GM23338 (cell line): ENCODE results near the gene SC5D. TPM values are rescaled to one million over a fixed set of nuclear protein-coding genes. Genes with fewer than 3 reads are reported as not detected.

ENCODE experiments used
- ATAC-seq: fragments of 200-7000 bp; cut with Tn5 transposase; 3 replicates; pipeline ENCODE4 v1.9.1; 2020
- DNase-seq: peaks from one replicate; pipeline ENCODE4 v3.0.0-alpha.2; 2015; ENCODE audit warnings: low spot score
- H2AFZ ChIP-seq: fragments of 200-600 bp; sonication (generic); 2 replicates; pipeline ENCODE4 v1.8.0; 2016; ENCODE audit warnings: antibody characterized with exemption, mild to moderate bottlenecking, moderate library complexity
- H3F3A ChIP-seq: fragments of 200-600 bp; sonication (generic); replicated peaks from 2 replicates; pipeline ENCODE4 v1.8.0; 2017; ENCODE audit warnings: antibody characterized with exemption, mixed run types, low read depth
- H3K27ac ChIP-seq: fragments of 200-600 bp; sonication (generic); 2 replicates; pipeline ENCODE4 v1.6.1; 2016; ENCODE audit warnings: low read depth
- H3K27me3 ChIP-seq: fragments of 200-600 bp; sonication (generic); 2 replicates; pipeline ENCODE4 v1.8.0; 2016; ENCODE audit warnings: mild to moderate bottlenecking, mixed run types, moderate library complexity; ENCODE audit not compliant: insufficient read depth
- H3K36me3 ChIP-seq: fragments of 200-600 bp; sonication (generic); 2 replicates; pipeline ENCODE4 v1.8.0; 2016; ENCODE audit warnings: mild to moderate bottlenecking; ENCODE audit not compliant: insufficient read depth
- H3K4me1 ChIP-seq: fragments of 200-600 bp; sonication (generic); 2 replicates; pipeline ENCODE4 v1.8.0; 2016; ENCODE audit warnings: mild to moderate bottlenecking, moderate library complexity; ENCODE audit not compliant: insufficient read depth
- H3K4me2 ChIP-seq: fragments of 200-600 bp; sonication (generic); 2 replicates; pipeline ENCODE4 v1.7.1; 2017; ENCODE audit warnings: mixed run types
- H3K4me3 ChIP-seq: fragments of 200-600 bp; sonication (generic); 2 replicates; pipeline ENCODE4 v1.6.1; 2016; ENCODE audit warnings: mixed run types
- H3K79me2 ChIP-seq: fragments of 200-600 bp; sonication (generic); replicated peaks from 2 replicates; pipeline ENCODE4 v1.8.0; 2017; ENCODE audit warnings: mild to moderate bottlenecking; ENCODE audit not compliant: insufficient read depth
- H3K9me2 ChIP-seq: fragments of 200-600 bp; sonication (generic); 2 replicates; pipeline ENCODE4 v1.8.0; 2017; ENCODE audit not compliant: insufficient read depth
- H4K20me1 ChIP-seq: fragments of 200-600 bp; sonication (generic); replicated peaks from 2 replicates; pipeline ENCODE4 v1.8.0; 2017; ENCODE audit warnings: mild to moderate bottlenecking; ENCODE audit not compliant: insufficient read depth
- H3K27ac Mint-ChIP-seq: 2 replicates; pipeline ENCODE4 v1.8.0; 2020; ENCODE audit warnings: inconsistent platforms, mild to moderate bottlenecking, moderate library complexity, mixed read lengths
- H3K27me3 Mint-ChIP-seq: 3 replicates; pipeline ENCODE4 v1.8.0; 2022; ENCODE audit warnings: low read depth, mild to moderate bottlenecking, moderate library complexity, mixed read lengths, inconsistent platforms; ENCODE audit not compliant: insufficient read depth, poor library complexity
- H3K36me3 Mint-ChIP-seq: 3 replicates; pipeline ENCODE4 v1.8.0; 2021; ENCODE audit warnings: low read depth, mild to moderate bottlenecking, inconsistent platforms, moderate library complexity, mixed read lengths
- H3K4me1 Mint-ChIP-seq: 3 replicates; pipeline ENCODE4 v1.8.0; 2020; ENCODE audit warnings: mild to moderate bottlenecking, inconsistent platforms, mixed read lengths
- H3K4me3 Mint-ChIP-seq: 3 replicates; pipeline ENCODE4 v1.8.0; 2021; ENCODE audit warnings: moderate library complexity, mild to moderate bottlenecking, inconsistent platforms, mixed read lengths
- H3K9me3 Mint-ChIP-seq: 3 replicates; pipeline ENCODE4 v1.8.0; 2020; ENCODE audit warnings: moderate library complexity, mild to moderate bottlenecking, inconsistent platforms, mixed read lengths
- CREB1 ChIP-seq: fragments of 250-450 bp; sonication (Bioruptor Pico); IDR thresholded peaks from 2 replicates; pipeline ENCODE4 v1.5.0; 2020; ENCODE audit warnings: low read depth, mild to moderate bottlenecking, moderate library complexity
- CTCF ChIP-seq, 2 experiments: fragments of 200-600 bp in 1 of 2; sonication (generic) in 1 of 2; conservative IDR thresholded peaks; 2 replicates each; pipeline versions ENCODE4 v1.5.1 to v1.6.1; 2016 to 2017; ENCODE audit warnings: antibody characterized with exemption in 2 of 2, low read depth in 2 of 2, mild to moderate bottlenecking in 2 of 2, moderate library complexity in 1 of 2
- ETS1 ChIP-seq: IDR thresholded peaks from 2 replicates; pipeline ENCODE4 v1.6.1; 2016; ENCODE audit warnings: antibody characterized with exemption
- EZH2 ChIP-seq: fragments of 200-600 bp; sonication (generic); IDR thresholded peaks from one replicate; pipeline ENCODE4 v1.8.0; 2017; ENCODE audit warnings: antibody characterized with exemption, mild to moderate bottlenecking, low read depth; ENCODE audit not compliant: unreplicated experiment
- EZH2phosphoT487 ChIP-seq: fragments of 200-600 bp; sonication (generic); IDR thresholded peaks from one replicate; pipeline ENCODE4 v1.8.1; 2018; ENCODE audit warnings: antibody characterized with exemption; ENCODE audit not compliant: unreplicated experiment
- JUNB ChIP-seq: IDR thresholded peaks from one replicate; pipeline ENCODE4 v1.6.1; 2016; ENCODE audit warnings: antibody characterized with exemption; ENCODE audit not compliant: unreplicated experiment
- NANOG ChIP-seq: IDR thresholded peaks from 2 replicates; pipeline ENCODE4 v1.6.1; 2016; ENCODE audit warnings: antibody characterized with exemption, borderline replicate concordance
- POLR2AphosphoS5 ChIP-seq: IDR thresholded peaks from 2 replicates; pipeline ENCODE4 v1.6.1; 2016; ENCODE audit warnings: antibody characterized with exemption, low read depth
- REST ChIP-seq: IDR thresholded peaks from one replicate; pipeline ENCODE4 v1.6.1; 2018; ENCODE audit warnings: antibody characterized with exemption; ENCODE audit not compliant: unreplicated experiment
- STAT1 ChIP-seq: IDR thresholded peaks from one replicate; pipeline ENCODE4 v1.6.1; 2016; ENCODE audit warnings: antibody characterized with exemption; ENCODE audit not compliant: unreplicated experiment
- ZNF114 ChIP-seq: fragments of 250-450 bp; sonication (Bioruptor Pico); IDR thresholded peaks from 2 replicates; pipeline ENCODE4 v1.5.0; 2020; ENCODE audit warnings: mild to moderate bottlenecking, moderate library complexity
- ZNF331 ChIP-seq: fragments of 250-450 bp; sonication (Bioruptor Pico); IDR thresholded peaks from 2 replicates; pipeline ENCODE4 v1.5.0; 2020; ENCODE audit warnings: low read depth, mild to moderate bottlenecking, moderate library complexity
- polyA plus RNA-seq: library from polyadenylated mRNA; unstranded; fragments of >200 nt; fragmentation: Nextera tagmentation; extraction: Ambion mirVana; gene quantifications from 2 replicates; pipeline ENCODE4 v1.2.1, GENCODE V29; 2016
- total RNA-seq: library from RNA; depleted of rRNA; stranded (reverse); fragments of >200 nt; shearing (Covaris generic); gene quantifications from 2 replicates; pipeline ENCODE4 v1.2.3, GENCODE V29; 2014
- TF ChIP-seq, protein P1 (sequence below): fragments of 250-450 bp; sonication (Bioruptor Pico); IDR thresholded peaks from 2 replicates; pipeline ENCODE4 v1.5.0; 2020; ENCODE audit warnings: mild to moderate bottlenecking, moderate library complexity

The SC5D gene
- total and polyA plus RNA-seq, 2 experiments from 2014 or later: 79.0 to 138 TPM

- H3F3A ChIP-seq: 0 out of 2 replicates have a peak, but pooled peaks cover 3% of the 10 kb centered on the region
- Mint-ChIP-seq H3K4me1 (peaks cover 7% of the 10 kb centered on the region; the same call in 2 of the 3 replicates), H3K27me3 (no peaks in the 10 kb centered on the region), H3K4me3 (no peak overlapping the region), H3K9me3 (no peaks in the 10 kb centered on the region), H3K27ac (no peak overlapping the region), H3K36me3 (peaks cover 54% of the 10 kb centered on the region)
- no peak for ATAC-seq
- H3K36me3 ChIP-seq: peaks cover 41% of the 10 kb centered on the region
- H4K20me1 ChIP-seq: no peaks in the 10 kb centered on the region
- no peak overlapping the region for H3K4me3 ChIP-seq
- no peaks in the 10 kb centered on the region for H3K4me1 ChIP-seq
- TF ChIP-seq STAT1 (no peak), NANOG (no peak), REST (no peak), JUNB (no peak), ZNF331 (CRISPR knock-in tag) (no peak), CTCF (conservative IDR thresholded peaks at IDR 0.05; ENCODE audit: low read depth in 2 of 2) (no peak), ZNF114 (CRISPR knock-in tag) (no peak), EZH2phosphoT487 (no peak), CREB1 (CRISPR knock-in tag) (no peak), EZH2 (no peak), ETS1 (no peak), POLR2AphosphoS5 (no peak)
- TF ChIP-seq, protein P1, sequence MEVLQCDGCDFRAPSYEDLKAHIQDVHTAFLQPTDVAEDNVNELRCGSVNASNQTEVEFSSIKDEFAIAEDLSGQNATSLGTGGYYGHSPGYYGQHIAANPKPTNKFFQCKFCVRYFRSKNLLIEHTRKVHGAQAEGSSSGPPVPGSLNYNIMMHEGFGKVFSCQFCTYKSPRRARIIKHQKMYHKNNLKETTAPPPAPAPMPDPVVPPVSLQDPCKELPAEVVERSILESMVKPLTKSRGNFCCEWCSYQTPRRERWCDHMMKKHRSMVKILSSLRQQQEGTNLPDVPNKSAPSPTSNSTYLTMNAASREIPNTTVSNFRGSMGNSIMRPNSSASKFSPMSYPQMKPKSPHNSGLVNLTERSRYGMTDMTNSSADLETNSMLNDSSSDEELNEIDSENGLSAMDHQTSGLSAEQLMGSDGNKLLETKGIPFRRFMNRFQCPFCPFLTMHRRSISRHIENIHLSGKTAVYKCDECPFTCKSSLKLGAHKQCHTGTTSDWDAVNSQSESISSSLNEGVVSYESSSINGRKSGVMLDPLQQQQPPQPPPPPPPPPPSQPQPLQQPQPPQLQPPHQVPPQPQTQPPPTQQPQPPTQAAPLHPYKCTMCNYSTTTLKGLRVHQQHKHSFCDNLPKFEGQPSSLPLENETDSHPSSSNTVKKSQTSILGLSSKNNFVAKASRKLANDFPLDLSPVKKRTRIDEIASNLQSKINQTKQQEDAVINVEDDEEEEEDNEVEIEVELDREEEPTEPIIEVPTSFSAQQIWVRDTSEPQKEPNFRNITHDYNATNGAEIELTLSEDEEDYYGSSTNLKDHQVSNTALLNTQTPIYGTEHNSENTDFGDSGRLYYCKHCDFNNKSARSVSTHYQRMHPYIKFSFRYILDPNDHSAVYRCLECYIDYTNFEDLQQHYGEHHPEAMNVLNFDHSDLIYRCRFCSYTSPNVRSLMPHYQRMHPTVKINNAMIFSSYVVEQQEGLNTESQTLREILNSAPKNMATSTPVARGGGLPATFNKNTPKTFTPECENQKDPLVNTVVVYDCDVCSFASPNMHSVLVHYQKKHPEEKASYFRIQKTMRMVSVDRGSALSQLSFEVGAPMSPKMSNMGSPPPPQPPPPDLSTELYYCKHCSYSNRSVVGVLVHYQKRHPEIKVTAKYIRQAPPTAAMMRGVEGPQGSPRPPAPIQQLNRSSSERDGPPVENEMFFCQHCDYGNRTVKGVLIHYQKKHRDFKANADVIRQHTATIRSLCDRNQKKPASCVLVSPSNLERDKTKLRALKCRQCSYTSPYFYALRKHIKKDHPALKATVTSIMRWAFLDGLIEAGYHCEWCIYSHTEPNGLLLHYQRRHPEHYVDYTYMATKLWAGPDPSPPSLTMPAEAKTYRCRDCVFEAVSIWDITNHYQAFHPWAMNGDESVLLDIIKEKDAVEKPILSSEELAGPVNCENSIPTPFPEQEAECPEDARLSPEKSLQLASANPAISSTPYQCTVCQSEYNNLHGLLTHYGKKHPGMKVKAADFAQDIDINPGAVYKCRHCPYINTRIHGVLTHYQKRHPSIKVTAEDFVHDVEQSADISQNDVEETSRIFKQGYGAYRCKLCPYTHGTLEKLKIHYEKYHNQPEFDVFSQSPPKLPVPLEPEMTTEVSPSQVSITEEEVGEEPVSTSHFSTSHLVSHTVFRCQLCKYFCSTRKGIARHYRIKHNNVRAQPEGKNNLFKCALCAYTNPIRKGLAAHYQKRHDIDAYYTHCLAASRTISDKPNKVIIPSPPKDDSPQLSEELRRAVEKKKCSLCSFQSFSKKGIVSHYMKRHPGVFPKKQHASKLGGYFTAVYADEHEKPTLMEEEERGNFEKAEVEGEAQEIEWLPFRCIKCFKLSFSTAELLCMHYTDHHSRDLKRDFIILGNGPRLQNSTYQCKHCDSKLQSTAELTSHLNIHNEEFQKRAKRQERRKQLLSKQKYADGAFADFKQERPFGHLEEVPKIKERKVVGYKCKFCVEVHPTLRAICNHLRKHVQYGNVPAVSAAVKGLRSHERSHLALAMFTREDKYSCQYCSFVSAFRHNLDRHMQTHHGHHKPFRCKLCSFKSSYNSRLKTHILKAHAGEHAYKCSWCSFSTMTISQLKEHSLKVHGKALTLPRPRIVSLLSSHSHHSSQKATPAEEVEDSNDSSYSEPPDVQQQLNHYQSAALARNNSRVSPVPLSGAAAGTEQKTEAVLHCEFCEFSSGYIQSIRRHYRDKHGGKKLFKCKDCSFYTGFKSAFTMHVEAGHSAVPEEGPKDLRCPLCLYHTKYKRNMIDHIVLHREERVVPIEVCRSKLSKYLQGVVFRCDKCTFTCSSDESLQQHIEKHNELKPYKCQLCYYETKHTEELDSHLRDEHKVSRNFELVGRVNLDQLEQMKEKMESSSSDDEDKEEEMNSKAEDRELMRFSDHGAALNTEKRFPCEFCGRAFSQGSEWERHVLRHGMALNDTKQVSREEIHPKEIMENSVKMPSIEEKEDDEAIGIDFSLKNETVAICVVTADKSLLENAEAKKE (CRISPR knock-in tag): no peak
- peaks cover 2% of the 10 kb centered on the region for H3K79me2 ChIP-seq
- H3K27ac ChIP-seq: no peak overlapping the region
- H2AFZ ChIP-seq: no peak overlapping the region
- no peak for DNase-seq
- H3K9me2 ChIP-seq: no peaks in the 10 kb centered on the region
- H3K4me2 ChIP-seq: no peak overlapping the region
- H3K27me3 ChIP-seq: no peaks in the 10 kb centered on the region
These were observed 16.2 kb downstream of the SC5D start for GRCh38 chr11:121308816-121309215.
